HG02973 (cell line): ENCODE data around the gene PITPNC1.
"Not testable (repeated sequence)": the region's sequence is repeated elsewhere in the genome, so short reads cannot be mapped to it uniquely, and the experiment has no call there.

Source experiments
- ATAC-seq: cut with Tn5 transposase; IDR thresholded peaks from one replicate; pipeline ENCODE4 v1.9.1; 2021; ENCODE audit warnings: moderate library complexity; ENCODE audit not compliant: unreplicated experiment

Gene PITPNC1

GRCh38 chr17:67366193-67367157 is 10.6 kb upstream of the PITPNC1 start, which contains the start of gene PSMD12:
Gene PSMD12 (minus strand): TSS chr17:67366577. CDS start chr17:67366519, 58 bp downstream.
- ATAC-seq, result peak; percentile 83

GRCh38 chr17:67369676-67370075 is 7.4 kb upstream of the PITPNC1 start:
- no peak for ATAC-seq

DNA sequence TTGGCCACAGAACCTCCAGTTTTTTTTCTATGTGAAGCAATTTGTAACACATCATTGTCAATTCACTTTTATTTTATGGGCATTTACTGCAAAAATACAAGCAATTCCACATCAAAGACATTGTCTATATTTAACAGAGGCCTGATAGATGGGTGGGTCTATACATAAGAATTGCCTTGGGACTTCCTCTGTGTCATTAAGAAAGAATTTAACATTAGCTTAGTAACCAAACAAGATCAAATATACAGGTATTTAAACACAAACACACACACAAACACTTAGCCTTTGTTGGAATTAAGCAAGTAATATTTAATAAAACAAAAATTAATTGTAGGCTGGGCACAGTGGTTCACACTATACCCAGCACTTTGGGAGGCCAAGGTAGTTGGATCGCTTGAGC is 4.3 kb upstream of the PITPNC1 start:
- no peak for ATAC-seq

GRCh38 chr17:67374329-67375053 is 2.6 kb upstream of the PITPNC1 start:
- ATAC-seq, result peak; percentile 36

DNA sequence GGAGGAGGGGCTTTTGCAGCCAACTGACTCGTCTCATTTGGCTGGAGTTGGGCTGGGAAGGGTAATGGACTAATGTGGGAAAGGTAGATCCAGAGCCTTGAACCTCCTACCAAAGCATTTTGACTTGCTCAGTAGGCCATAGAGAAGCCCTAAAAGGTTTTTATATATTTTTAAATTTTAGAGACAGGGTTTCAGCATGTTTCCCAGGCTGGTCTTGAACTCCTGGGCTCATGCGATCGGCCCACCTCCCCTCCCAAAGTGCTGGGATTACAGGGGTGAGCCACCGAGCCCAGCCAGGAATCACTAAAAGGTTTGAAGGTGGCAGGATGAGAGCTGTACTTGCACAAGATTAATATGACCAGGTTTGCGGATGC is 2.0 kb upstream of the PITPNC1 start:
- no peak for ATAC-seq

- ATAC-seq, result no peak
Measured at GRCh38 chr17:67375716-67376115, 1.4 kb upstream of the PITPNC1 start.

- ATAC-seq, result no peak
Measured at GRCh38 chr17:67376415-67376736, 705 bp upstream of the PITPNC1 start.

- ATAC-seq, result no peak
Measured at GRCh38 chr17:67377488-67378453, 690 bp downstream of the PITPNC1 start.

GRCh38 chr17:67378454-67379250 is 1.6 kb downstream of the PITPNC1 start:
- no peak for ATAC-seq

DNA sequence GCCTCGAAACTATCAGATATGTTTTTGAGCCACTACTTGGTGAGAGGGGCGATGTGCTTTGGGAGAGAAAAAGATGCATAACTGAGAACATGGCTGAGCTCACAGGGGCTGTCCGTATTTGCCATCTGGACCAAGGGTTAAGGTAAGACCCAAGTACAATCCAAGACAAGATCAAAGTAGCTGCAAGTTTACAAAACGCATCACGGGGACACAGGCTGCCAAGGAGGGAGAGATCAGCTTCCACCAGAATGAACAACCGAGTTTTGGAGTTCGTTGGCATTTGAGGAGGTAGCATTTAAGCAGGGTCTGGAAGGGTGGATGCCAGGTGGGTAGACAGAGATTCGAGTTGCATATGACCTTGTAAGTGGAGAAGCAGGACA is 2.2 kb downstream of the PITPNC1 start:
- ATAC-seq, result no peak

GRCh38 chr17:67381929-67382257 is 4.8 kb downstream of the PITPNC1 start:
- no peak for ATAC-seq

DNA sequence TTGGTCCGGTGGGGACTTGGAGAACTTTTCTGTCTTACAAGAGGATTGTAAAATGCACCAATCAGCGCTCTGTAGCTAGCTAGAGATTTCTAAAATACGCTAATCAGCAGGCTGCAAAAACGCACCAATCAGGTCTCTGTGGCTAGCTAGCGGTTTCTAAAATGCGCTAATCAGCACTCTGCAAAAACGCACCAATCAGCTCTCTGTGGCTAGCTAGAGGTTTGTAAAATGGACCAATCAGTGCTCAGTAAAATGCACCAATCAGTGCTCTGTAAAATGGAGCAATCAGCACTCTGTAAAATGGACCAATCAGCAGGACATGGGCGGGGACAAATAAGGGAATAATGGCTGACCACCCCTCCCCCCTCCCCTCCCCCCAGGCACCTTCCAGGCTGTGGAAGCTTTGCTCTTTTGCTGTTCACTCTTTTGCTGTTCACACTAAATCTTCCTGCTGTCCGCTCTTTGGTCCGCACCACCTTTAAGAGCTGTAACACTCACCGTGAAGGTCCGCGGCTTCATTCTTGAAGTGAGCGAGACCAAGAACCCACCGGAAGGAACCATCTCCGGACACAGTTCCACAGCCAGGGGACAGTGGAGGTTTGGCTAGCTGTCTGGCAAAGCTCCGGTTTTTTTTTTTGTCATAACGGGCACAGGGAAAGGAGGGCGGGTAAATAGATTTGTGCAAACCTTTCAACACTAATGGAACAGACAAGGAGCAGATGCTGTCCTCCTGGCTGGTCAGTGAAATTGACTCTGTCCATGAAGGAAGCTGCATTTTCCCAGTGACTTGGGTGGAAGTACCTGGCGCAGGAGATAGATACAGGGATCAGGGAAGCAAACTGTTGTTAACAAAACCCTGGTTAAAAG is 8.3 kb downstream of the PITPNC1 start:
- ATAC-seq, result no peak

- ATAC-seq, result no peak
Measured at GRCh38 chr17:67386965-67387551, 10.0 kb downstream of the PITPNC1 start.

GRCh38 chr17:67388536-67388935 is 11.5 kb downstream of the PITPNC1 start:
- not testable (repeated sequence) for ATAC-seq

GRCh38 chr17:67388986-67389385 is 11.9 kb downstream of the PITPNC1 start:
- ATAC-seq, result no peak

- no peak for ATAC-seq
Measured at GRCh38 chr17:67390006-67390645, 13.0 kb downstream of the PITPNC1 start.

GRCh38 chr17:67390646-67391361 is 13.7 kb downstream of the PITPNC1 start:
- ATAC-seq, result peak; percentile 95

- ATAC-seq, result no peak
Measured at GRCh38 chr17:67392111-67392510, 15.0 kb downstream of the PITPNC1 start.
